Osteocyte (in vitro differentiated cells): ENCODE data around the gene PKIB. TPM values are rescaled to one million over a fixed set of nuclear protein-coding genes. Genes with fewer than 3 reads are reported as not detected.

Experiments
- DNase-seq: peaks from one replicate; pipeline ENCODE4 v3.0.0; 2021; ENCODE audit warnings: mixed read lengths; ENCODE audit not compliant: unreplicated experiment; ENCODE audit errors: extremely low spot score
- H3K27ac Mint-ChIP-seq: one replicate; pipeline ENCODE4 v1.8.0; 2021; ENCODE audit warnings: mild to moderate bottlenecking, mixed read lengths; ENCODE audit not compliant: unreplicated experiment
- H3K27me3 Mint-ChIP-seq: one replicate; pipeline ENCODE4 v1.8.0; 2021; ENCODE audit warnings: mixed read lengths; ENCODE audit not compliant: unreplicated experiment
- H3K36me3 Mint-ChIP-seq: one replicate; pipeline ENCODE4 v1.8.0; 2021; ENCODE audit warnings: mixed read lengths; ENCODE audit not compliant: unreplicated experiment
- H3K4me1 Mint-ChIP-seq: one replicate; pipeline ENCODE4 v1.8.0; 2021; ENCODE audit warnings: mixed read lengths; ENCODE audit not compliant: unreplicated experiment
- H3K4me3 Mint-ChIP-seq: one replicate; pipeline ENCODE4 v1.8.0; 2021; ENCODE audit warnings: mild to moderate bottlenecking, moderate library complexity, mixed read lengths; ENCODE audit not compliant: unreplicated experiment
- H3K9me3 Mint-ChIP-seq: one replicate; pipeline ENCODE4 v1.8.0; 2021; ENCODE audit warnings: mixed read lengths; ENCODE audit not compliant: unreplicated experiment
- CTCF ChIP-seq: fragments of 200-600 bp; sonication (generic); IDR thresholded peaks from 2 replicates; pipeline ENCODE4 v1.5.0; 2021; ENCODE audit warnings: antibody characterized with exemption, mild to moderate bottlenecking, moderate library complexity
- total RNA-seq: library from RNA; stranded (reverse); gene quantifications from 2 replicates; pipeline ENCODE4 v1.2.1, GENCODE V29; 2021

Gene PKIB
- total RNA-seq, 1 donor from 2014 or later = 35.0 TPM

GRCh38 chr6:122619309-122619708, 9.1 kb downstream of the PKIB start:
- no peak overlapping the region for H3K27ac Mint-ChIP-seq
- peaks cover 10% of the 10 kb centered on the region for H3K9me3 Mint-ChIP-seq
- H3K36me3 Mint-ChIP-seq = peaks cover 1% of the 10 kb centered on the region
- no peaks in the 10 kb centered on the region for H3K27me3 Mint-ChIP-seq
- TF ChIP-seq CTCF = no peak
- no peak for DNase-seq
- peaks cover 23% of the 10 kb centered on the region for H3K4me1 Mint-ChIP-seq
- no peak overlapping the region for H3K4me3 Mint-ChIP-seq

GRCh38 chr6:122620428-122620827, 10.2 kb downstream of the PKIB start:
- Mint-ChIP-seq H3K27me3 (no peaks in the 10 kb centered on the region), H3K27ac (no peak overlapping the region), H3K4me3 (no peak overlapping the region), H3K36me3 (no peaks in the 10 kb centered on the region), H3K4me1 (peaks cover 23% of the 10 kb centered on the region), H3K9me3 (peaks cover 10% of the 10 kb centered on the region)
- TF ChIP-seq CTCF = no peak
- no peak for DNase-seq

- Mint-ChIP-seq H3K4me1 (peaks cover 23% of the 10 kb centered on the region), H3K4me3 (no peak overlapping the region), H3K36me3 (no peaks in the 10 kb centered on the region), H3K27me3 (no peaks in the 10 kb centered on the region), H3K9me3 (peaks cover 7% of the 10 kb centered on the region), H3K27ac (no peak overlapping the region)
- no peak for DNase-seq
- no peak for TF ChIP-seq CTCF
These were observed 10.7 kb downstream of the PKIB start for GRCh38 chr6:122620902-122621301.

GRCh38 chr6:122621638-122622037, 11.4 kb downstream of the PKIB start:
- Mint-ChIP-seq H3K27ac (no peak overlapping the region), H3K27me3 (no peaks in the 10 kb centered on the region)
- TF ChIP-seq CTCF = no peak

GRCh38 chr6:122622479-122622878, 12.3 kb downstream of the PKIB start:
- no peak for DNase-seq
- no peak for TF ChIP-seq CTCF
- H3K9me3 Mint-ChIP-seq = no peaks in the 10 kb centered on the region
- no peaks in the 10 kb centered on the region for H3K27me3 Mint-ChIP-seq
- peaks cover 4% of the 10 kb centered on the region for H3K36me3 Mint-ChIP-seq
- H3K27ac Mint-ChIP-seq = no peak overlapping the region
- H3K4me3 Mint-ChIP-seq = no peak overlapping the region
- H3K4me1 Mint-ChIP-seq = peaks cover 14% of the 10 kb centered on the region

More at GRCh38 chr6:122621638-122622037, 11.4 kb downstream of the PKIB start:
- Mint-ChIP-seq H3K36me3 (no peaks in the 10 kb centered on the region), H3K4me3 (no peak overlapping the region), H3K9me3 (peaks cover 4% of the 10 kb centered on the region), H3K4me1 (peaks cover 21% of the 10 kb centered on the region)
- no peak for DNase-seq
